GM10266 (cell line): ENCODE data around the gene OR6C2.

Experiments used
- DNase-seq: peaks from one replicate; pipeline ENCODE4 v3.0.0; 2012; ENCODE audit errors: extremely low spot score
- TF ChIP-seq, protein P1 (sequence below): IDR thresholded peaks from 2 replicates; pipeline ENCODE4 v1.5.1; 2012; ENCODE audit warnings: mild to moderate bottlenecking, low read depth; ENCODE audit not compliant: control insufficient read depth, insufficient read depth; ENCODE audit errors: missing control alignments

The OR6C2 gene

DNA sequence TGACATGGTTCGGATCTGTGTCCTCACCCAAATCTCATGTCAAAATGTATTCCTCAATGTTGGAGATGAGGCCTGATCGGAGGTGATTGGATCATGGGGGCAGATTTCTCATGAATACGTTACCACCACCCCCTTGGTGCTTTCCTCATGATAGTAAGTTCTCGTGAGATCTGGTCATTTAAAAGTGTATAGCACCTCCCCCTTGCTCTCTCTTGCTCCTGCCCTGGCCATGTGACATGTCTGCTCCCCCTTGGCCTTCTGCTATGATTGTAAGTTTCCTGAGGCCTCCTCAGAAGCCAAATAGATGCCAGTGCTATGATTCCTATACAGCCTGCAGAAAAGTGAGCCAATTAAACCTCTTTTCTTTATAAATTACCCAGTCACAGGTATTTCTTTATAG lies 55.4 kb downstream of the OR6C2 start:
- TF ChIP-seq, protein P1, sequence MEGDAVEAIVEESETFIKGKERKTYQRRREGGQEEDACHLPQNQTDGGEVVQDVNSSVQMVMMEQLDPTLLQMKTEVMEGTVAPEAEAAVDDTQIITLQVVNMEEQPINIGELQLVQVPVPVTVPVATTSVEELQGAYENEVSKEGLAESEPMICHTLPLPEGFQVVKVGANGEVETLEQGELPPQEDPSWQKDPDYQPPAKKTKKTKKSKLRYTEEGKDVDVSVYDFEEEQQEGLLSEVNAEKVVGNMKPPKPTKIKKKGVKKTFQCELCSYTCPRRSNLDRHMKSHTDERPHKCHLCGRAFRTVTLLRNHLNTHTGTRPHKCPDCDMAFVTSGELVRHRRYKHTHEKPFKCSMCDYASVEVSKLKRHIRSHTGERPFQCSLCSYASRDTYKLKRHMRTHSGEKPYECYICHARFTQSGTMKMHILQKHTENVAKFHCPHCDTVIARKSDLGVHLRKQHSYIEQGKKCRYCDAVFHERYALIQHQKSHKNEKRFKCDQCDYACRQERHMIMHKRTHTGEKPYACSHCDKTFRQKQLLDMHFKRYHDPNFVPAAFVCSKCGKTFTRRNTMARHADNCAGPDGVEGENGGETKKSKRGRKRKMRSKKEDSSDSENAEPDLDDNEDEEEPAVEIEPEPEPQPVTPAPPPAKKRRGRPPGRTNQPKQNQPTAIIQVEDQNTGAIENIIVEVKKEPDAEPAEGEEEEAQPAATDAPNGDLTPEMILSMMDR, result no peak
- DNase-seq, result no peak

DNA sequence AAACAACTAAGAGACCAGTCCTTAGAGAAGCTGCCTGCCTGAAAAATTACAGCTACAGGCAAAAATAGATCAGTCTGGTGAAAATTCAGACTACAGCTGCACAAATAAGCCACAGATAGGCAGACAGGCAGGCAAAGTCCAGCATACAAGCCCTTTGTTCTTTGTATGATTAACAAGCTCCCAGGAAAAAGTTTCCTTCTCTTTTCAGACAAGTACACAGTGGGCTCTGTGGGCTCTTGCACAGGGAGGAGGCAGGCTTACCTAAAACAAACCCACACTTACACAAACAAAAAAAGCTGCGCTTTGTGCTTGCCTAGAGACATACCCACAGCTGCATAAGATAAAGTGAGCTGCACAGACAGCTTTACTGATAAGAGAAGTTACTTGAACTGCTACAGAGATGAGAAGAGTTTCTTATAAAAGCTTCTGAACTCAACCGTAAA lies 56.0 kb downstream of the OR6C2 start:
- TF ChIP-seq, protein P1, result no peak
- DNase-seq, result no peak

DNA sequence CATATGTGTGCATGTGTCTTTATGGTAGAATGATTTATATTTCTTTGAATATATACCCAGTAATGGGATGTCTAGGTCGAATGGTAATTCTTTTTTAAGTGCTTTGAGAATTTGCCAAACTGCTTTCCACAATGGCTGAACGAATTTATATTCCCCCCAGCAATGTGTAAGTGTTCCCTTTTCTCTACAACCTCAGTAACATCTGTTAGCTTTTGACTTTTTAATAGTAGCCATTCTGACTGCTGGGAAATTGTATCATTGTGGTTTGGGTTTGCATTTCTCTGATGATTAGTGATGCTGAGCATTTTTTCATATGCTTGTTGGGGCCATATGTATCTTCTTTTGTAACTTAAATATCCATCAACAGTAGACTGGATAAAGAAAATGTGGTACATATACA lies 57.7 kb downstream of the OR6C2 start:
- TF ChIP-seq, protein P1, result no peak
- no peak for DNase-seq
